HK-2 (cell line): ENCODE results near the gene RPL5.

ENCODE experiments used
- DNase-seq: peaks from one replicate; pipeline ENCODE4 v3.0.0-alpha.2; 2018; ENCODE audit not compliant: unreplicated experiment

RPL5 gene

DNA sequence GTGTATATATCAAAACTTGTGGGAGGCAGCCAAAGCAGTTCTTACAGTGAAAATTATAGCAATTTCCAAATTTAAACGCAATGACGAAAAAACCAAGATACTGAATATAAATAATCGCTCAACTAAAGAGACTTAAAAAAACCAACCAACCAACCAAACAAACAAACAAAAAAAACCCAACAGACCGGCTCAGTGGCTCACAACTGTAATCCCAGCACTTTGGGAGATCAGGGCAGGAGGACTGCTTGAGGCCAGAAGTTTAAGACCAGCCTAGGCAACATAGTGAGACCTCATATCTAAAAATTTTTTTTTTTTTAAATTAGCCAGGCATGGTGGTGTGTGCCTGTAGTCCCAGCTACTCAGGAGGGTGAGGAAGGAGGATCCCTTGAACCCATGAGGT is 23.4 kb downstream of the RPL5 start:
- DNase-seq: no peak

- DNase-seq: no peak
Observed at GRCh38 chr1:92857817-92858216, 26.0 kb downstream of the RPL5 start.

- peak; percentile 43 for DNase-seq
Observed at GRCh38 chr1:92858564-92859399, 26.9 kb downstream of the RPL5 start.

DNA sequence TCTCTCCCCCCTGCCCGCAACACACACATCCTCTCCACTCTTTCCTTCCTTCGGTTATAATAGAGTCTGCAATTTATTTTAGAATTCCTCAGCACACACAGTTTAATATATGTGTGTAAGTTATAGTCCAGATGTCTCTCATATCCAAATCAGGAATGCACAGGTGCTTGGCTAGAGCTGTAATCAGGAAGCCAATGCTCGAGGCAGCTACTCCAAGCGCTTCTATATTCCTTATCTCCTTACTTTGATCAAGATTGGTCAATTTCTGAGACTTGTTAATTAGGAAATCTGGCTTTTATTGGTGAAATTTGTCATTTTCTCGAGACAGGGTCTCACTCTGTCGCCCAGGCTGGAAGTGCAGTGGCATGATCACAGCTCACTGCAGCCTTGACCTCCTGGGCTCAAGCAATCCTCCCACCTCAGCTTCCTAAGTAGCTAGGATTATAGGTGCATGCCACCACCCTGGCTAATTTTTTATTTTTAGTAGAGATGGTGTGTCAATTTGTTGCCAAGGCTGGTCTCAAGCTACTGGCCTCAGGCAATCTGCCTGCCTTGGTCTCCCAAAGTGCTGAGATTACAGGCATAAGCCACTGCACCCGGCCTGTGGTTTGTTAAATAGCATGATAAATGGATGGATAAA is 27.7 kb downstream of the RPL5 start:
- DNase-seq: no peak

DNA sequence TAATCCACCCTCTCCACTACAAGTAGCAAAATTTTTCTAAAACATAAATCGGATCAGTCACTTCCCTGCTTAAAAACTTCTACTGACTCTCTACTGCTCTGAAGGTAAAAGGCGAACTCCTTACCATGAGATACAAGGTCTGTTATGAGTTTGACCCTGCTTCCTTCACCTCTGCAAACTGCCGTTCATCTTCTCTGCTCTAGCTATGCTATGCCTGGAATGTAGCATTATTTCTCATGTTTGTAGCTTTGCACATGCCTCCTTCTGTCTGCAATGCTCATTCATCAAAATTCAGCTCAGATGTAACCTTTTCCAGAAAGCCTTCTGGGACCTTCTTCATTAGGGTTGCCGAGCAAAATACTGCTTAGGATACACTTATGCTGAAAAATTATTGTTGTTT is 30.8 kb downstream of the RPL5 start:
- DNase-seq: no peak

DNA sequence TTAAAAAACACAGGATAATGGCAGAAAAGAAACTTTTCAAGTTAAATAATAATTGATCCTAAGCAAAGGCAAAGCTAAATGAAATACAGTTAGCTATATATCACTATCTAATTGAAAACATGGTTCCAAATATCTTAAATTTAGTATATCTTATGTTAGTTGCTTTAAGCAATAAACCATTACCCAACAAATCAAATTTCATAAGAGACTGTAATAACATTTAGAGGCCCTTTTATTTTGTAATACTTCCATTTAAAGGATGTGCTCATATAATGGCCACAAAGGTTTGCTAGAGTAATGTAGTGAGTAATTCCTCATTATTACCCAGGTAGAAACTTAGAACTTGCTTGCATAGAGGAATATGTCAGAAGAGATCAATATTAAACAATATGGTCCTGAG is 32.3 kb downstream of the RPL5 start:
- DNase-seq: no peak

GRCh38 chr1:92870591-92870990 is 38.8 kb downstream of the RPL5 start:
- DNase-seq: no peak

DNA sequence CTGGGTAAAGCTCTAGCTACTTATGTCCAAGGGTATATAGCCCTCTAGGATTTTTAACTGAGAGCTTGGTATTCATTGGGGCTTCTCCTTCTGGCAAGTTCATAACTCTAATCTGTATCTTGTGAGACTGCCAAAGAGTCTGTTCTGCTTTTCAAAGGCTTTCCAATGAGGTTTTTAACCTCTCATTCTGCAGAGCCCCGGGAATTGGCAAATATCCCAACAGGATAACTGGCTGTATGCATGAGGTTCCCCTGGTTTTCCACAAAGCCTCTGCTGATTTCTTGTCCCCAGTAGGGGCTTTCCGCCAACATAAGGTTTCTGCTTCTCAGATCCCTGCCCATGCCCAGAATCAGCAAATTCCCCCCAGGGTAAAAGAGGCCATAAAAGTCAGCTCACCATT is 40.9 kb downstream of the RPL5 start:
- DNase-seq: no peak

GRCh38 chr1:92874987-92875386 is 43.1 kb downstream of the RPL5 start:
- no peak for DNase-seq

DNA sequence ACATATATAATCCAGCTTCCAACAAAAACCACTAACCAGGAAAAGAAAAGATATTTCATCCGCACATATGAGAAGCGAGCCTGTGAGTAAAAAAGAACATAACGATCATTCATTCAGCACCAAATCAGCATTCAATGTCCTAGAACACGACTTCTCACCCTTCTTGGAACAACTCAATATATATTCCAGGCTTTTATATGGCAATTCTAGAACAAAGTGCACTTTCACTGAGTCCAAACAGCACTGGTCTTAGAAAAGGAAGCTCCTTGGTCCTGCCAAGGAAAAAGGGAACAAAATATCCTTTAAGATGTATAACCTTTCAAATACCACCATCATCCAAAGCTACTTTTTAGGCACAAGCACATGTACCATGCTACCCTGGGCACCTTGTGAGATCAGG is 44.5 kb downstream of the RPL5 start:
- no peak for DNase-seq

GRCh38 chr1:92877081-92877711 is 45.4 kb downstream of the RPL5 start:
- no peak for DNase-seq

- DNase-seq: no peak
Observed at GRCh38 chr1:92877792-92878191, 46.0 kb downstream of the RPL5 start.

- no peak for DNase-seq
Observed at GRCh38 chr1:92879316-92879968, 47.6 kb downstream of the RPL5 start.

DNA sequence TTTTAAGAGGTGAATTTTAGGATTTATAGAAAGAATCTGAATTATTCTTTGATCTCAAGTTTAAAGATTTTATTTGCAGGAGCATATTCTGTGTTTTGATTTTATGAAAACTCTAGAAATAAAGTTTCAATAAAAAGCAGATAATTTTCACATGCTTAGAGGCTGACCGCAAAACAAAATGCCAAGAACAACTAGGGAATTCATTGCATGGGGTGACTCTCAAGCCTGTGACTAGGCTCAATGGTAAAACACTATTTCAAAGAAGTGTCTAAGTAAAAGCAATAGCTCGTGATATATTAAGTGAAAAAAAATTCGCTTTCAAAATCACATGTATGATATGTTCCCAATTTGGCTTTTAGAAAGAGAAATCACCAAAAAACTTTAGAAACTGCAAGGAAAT is 49.6 kb downstream of the RPL5 start:
- no peak for DNase-seq

- DNase-seq: no peak
Observed at GRCh38 chr1:92882819-92883218, 51.0 kb downstream of the RPL5 start.

DNA sequence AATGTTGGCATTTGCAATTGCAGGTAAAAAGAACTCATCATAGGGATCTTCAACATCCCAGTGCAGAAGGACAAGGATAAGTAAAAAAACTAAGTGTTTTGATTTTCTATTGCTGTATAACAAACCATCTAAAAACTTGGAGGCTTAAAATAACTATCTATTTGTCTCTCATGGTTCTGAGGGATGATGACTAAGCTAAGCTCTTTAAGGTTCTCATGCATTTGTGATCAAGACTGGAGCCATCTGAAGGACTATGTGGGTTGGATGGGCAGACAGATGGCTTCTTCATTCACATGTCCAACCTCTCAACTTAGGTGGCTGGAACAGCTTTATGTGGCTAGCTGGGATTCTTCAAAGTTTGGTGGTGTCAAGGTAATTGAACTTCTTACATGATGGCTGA is 51.5 kb downstream of the RPL5 start:
- DNase-seq: no peak

- DNase-seq: no peak
Observed at GRCh38 chr1:92884195-92884594, 52.4 kb downstream of the RPL5 start.

GRCh38 chr1:92886886-92887419 is 55.1 kb downstream of the RPL5 start:
- no peak for DNase-seq

DNA sequence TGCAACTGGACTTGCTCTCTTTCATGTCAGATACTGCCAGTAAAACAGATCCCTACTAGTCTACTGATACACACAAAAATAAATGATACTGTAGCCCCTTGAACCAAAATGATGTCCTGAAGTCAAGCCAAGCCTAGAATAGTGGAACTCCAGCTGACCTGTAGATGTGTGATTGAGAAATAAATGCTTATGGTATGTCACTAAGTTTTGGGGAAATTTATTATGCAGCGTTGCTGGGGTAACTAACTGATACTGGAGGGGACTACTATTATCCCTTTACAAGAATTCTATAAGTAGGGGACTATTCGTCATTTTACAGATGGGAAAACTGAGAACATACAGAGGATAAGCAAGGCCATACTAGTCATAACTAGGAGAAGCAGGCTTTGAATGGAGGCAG is 55.6 kb downstream of the RPL5 start:
- no peak for DNase-seq
